H1 (cell line): ENCODE measurements around the gene HSPB1. TPM values are rescaled to one million over a fixed set of nuclear protein-coding genes. Genes with fewer than 3 reads are reported as not detected.

Experiments used
- CTCF ChIA-PET: fragments of 300-600 bp; sonication (Branson Sonifier 250); formaldehyde crosslinking; loops from one replicate; lab custom pipeline; 2021; ENCODE audit not compliant: partially characterized antibody; lab: Charles Lee
- POLR2A ChIA-PET: fragments of 300-600 bp; sonication (Branson Sonifier 250); formaldehyde crosslinking; loops from one replicate; lab custom pipeline; 2021; ENCODE audit warnings: inconsistent platforms; ENCODE audit not compliant: partially characterized antibody; lab: Charles Lee
- DNase-seq, 2 experiments: peaks; one replicate each; pipeline versions ENCODE4 v3.0.0 to v3.0.0-alpha.2; 2010 to 2022; ENCODE audit warnings: low spot score in 2 of 2, low read depth in 1 of 2, mixed read lengths in 1 of 2
- FAIRE-seq: peaks from 2 replicates; lab custom pipeline; 2011; peaks lifted over from hg19 to GRCh38; lab: Jason Lieb, UNC
- H2AFZ ChIP-seq: 2 replicates; pipeline ENCODE4 v1.8.1; 2012; ENCODE audit warnings: low read length, inconsistent platforms
- H2AK5ac ChIP-seq: 2 replicates; pipeline ENCODE4 v1.6.1; 2013; ENCODE audit warnings: low read depth, low read length
- H2BK120ac ChIP-seq: replicated peaks from 2 replicates; pipeline ENCODE3; 2013; ENCODE audit warnings: low read depth, low read length, inconsistent platforms
- H2BK12ac ChIP-seq: 2 replicates; pipeline ENCODE4 v1.6.1; 2013; ENCODE audit warnings: low read depth, low read length
- H2BK15ac ChIP-seq: 2 replicates; pipeline ENCODE4 v1.6.1; 2013; ENCODE audit warnings: low read length
- H2BK20ac ChIP-seq: 2 replicates; pipeline ENCODE4 v1.6.1; 2013; ENCODE audit warnings: low read length
- H2BK5ac ChIP-seq: 2 replicates; pipeline ENCODE4 v1.6.1; 2013; ENCODE audit warnings: low read depth, low read length
- H3K14ac ChIP-seq: 2 replicates; pipeline ENCODE4 v1.6.1; 2013; ENCODE audit warnings: inconsistent platforms; ENCODE audit not compliant: insufficient read length
- H3K18ac ChIP-seq: 2 replicates; pipeline ENCODE4 v1.6.1; 2013; ENCODE audit warnings: low read length; ENCODE audit errors: extremely low read depth
- H3K23ac ChIP-seq: 2 replicates; pipeline ENCODE4 v1.6.1; 2013; ENCODE audit warnings: inconsistent platforms; ENCODE audit not compliant: insufficient read length
- H3K23me2 ChIP-seq: 2 replicates; pipeline ENCODE4 v1.6.1; 2013; ENCODE audit warnings: low read depth, low read length
- H3K27ac ChIP-seq: 2 replicates; pipeline ENCODE4 v1.6.1; 2011; ENCODE audit warnings: low read depth, low read length, inconsistent platforms
- H3K27me3 ChIP-seq, 4 experiments: replicated peaks in 1 of 4; 1 replicate in 1 of 4; 2 replicates in 3 of 4; pipeline versions ENCODE4 v1.6.1 to v1.8.1; 2011 to 2013; ENCODE audit warnings: low read length in 3 of 4, mild to moderate bottlenecking in 3 of 4, inconsistent platforms in 2 of 4, mixed read lengths in 2 of 4, moderate library complexity in 1 of 4; ENCODE audit not compliant: control insufficient read depth in 3 of 4, insufficient read depth in 3 of 4; ENCODE audit errors: extremely low read depth in 1 of 4
- H3K36me3 ChIP-seq, 4 experiments: 2 replicates each; pipeline versions ENCODE4 v1.6.1 to v1.8.1; 2011 to 2013; ENCODE audit warnings: mild to moderate bottlenecking in 4 of 4, low read length in 3 of 4, moderate library complexity in 2 of 4, control low read depth in 1 of 4, inconsistent platforms in 1 of 4; ENCODE audit not compliant: insufficient read depth in 4 of 4, control insufficient read depth in 2 of 4
- H3K4ac ChIP-seq: replicated peaks from 2 replicates; pipeline ENCODE3; 2013; ENCODE audit warnings: low read length, low read depth, mixed read lengths, inconsistent platforms; ENCODE audit not compliant: insufficient read length
- H3K4me1 ChIP-seq, 4 experiments: replicated peaks in 1 of 4; 1 replicate in 1 of 4; 2 replicates in 3 of 4; pipeline versions ENCODE4 v1.6.1 to v1.8.1; 2011 to 2013; ENCODE audit warnings: low read length in 3 of 4, inconsistent platforms in 2 of 4, mixed read lengths in 1 of 4; ENCODE audit not compliant: insufficient read depth in 4 of 4, control insufficient read depth in 3 of 4
- H3K4me2 ChIP-seq, 2 experiments: 2 replicates each; pipeline versions ENCODE4 v1.6.1 to v1.8.1; 2011 to 2013; ENCODE audit warnings: low read depth in 2 of 2, low read length in 2 of 2, control low read depth in 1 of 2, inconsistent platforms in 1 of 2, mild to moderate bottlenecking in 1 of 2; ENCODE audit not compliant: insufficient read depth in 1 of 2
- H3K4me3 ChIP-seq, 4 experiments: fragments of 200-600, 300-600 bp in 1 of 4; sonication (generic), shearing (Covaris generic), sonication (Bioruptor Twin) in 1 of 4; 2 replicates each; pipeline versions ENCODE4 v1.5.1 to v1.8.1; 2011 to 2016; ENCODE audit warnings: low read length in 4 of 4, low read depth in 3 of 4, control low read depth in 2 of 4, inconsistent platforms in 2 of 4, mild to moderate bottlenecking in 2 of 4, mixed read lengths in 1 of 4, moderate library complexity in 1 of 4; ENCODE audit not compliant: insufficient read depth in 2 of 4; ENCODE audit errors: extremely low read depth in 1 of 4
- H3K56ac ChIP-seq: replicated peaks from 2 replicates; pipeline ENCODE3; 2013; ENCODE audit warnings: low read depth, mild to moderate bottlenecking, mixed read lengths, low read length, inconsistent platforms; ENCODE audit not compliant: insufficient read length
- H3K79me1 ChIP-seq: 2 replicates; pipeline ENCODE4 v1.6.1; 2013; ENCODE audit warnings: low read depth, low read length, control low read depth
- H3K79me2 ChIP-seq, 2 experiments: 2 replicates each; pipeline versions ENCODE4 v1.6.1 to v1.8.1; 2012 to 2013; ENCODE audit warnings: low read length in 2 of 2, mild to moderate bottlenecking in 2 of 2, inconsistent platforms in 1 of 2; ENCODE audit not compliant: insufficient read depth in 2 of 2, control insufficient read depth in 1 of 2
- H3K9ac ChIP-seq, 4 experiments: replicated peaks in 1 of 4; 1 replicate in 1 of 4; 2 replicates in 3 of 4; pipeline versions ENCODE4 v1.6.1 to v1.8.1; 2011 to 2013; ENCODE audit warnings: low read depth in 3 of 4, low read length in 3 of 4, control low read depth in 2 of 4, mild to moderate bottlenecking in 2 of 4, moderate library complexity in 2 of 4, inconsistent platforms in 1 of 4; ENCODE audit errors: extremely low read depth in 1 of 4
- H3K9me3 ChIP-seq, 2 experiments: 2 replicates each; pipeline versions ENCODE4 v1.6.1 to v1.8.1; 2012 to 2013; ENCODE audit warnings: mild to moderate bottlenecking in 2 of 2, moderate library complexity in 2 of 2, control low read depth in 1 of 2, inconsistent platforms in 1 of 2, low read depth in 1 of 2, low read length in 1 of 2, mixed read lengths in 1 of 2; ENCODE audit not compliant: insufficient read depth in 2 of 2
- H4K20me1 ChIP-seq, 2 experiments: replicated peaks in 1 of 2; 2 replicates each; pipeline versions ENCODE3 to v1.8.1; 2011 to 2013; ENCODE audit warnings: inconsistent platforms in 2 of 2, low read length in 2 of 2, mild to moderate bottlenecking in 1 of 2; ENCODE audit not compliant: insufficient read depth in 2 of 2, control insufficient read depth in 1 of 2
- H4K5ac ChIP-seq: 2 replicates; pipeline ENCODE4 v1.6.1; 2013; ENCODE audit warnings: low read length, low read depth, mixed read lengths, inconsistent platforms; ENCODE audit not compliant: insufficient read length
- H4K8ac ChIP-seq: 2 replicates; pipeline ENCODE4 v1.8.0; 2013; ENCODE audit warnings: mild to moderate bottlenecking, moderate library complexity, low read length, inconsistent platforms; ENCODE audit not compliant: insufficient read depth; ENCODE audit errors: extremely low read depth
- H4K91ac ChIP-seq: replicated peaks from 2 replicates; pipeline ENCODE3; 2013; ENCODE audit warnings: low read length, mixed read lengths, inconsistent platforms; ENCODE audit not compliant: insufficient read length
- BRCA1 ChIP-seq: IDR thresholded peaks from 2 replicates; pipeline ENCODE4 v1.6.1; 2012; ENCODE audit warnings: low read depth, low read length, improper control_type of control experiment
- EZH2 ChIP-seq: fragments of 200-600 bp; sonication (generic); IDR thresholded peaks from 2 replicates; pipeline ENCODE4 v1.7.1; 2012; ENCODE audit warnings: low read depth, mild to moderate bottlenecking, moderate library complexity, low read length, inconsistent platforms; ENCODE audit not compliant: severe bottlenecking
- GABPA ChIP-seq: IDR thresholded peaks from 2 replicates; pipeline ENCODE4 v1.6.1; 2011; ENCODE audit warnings: mild to moderate bottlenecking, low read length, moderate library complexity, borderline replicate concordance; ENCODE audit not compliant: insufficient read depth
- HDAC2 ChIP-seq, 2 experiments: fragments of 300-600 bp in 1 of 2; sonication (generic) in 1 of 2; IDR thresholded peaks; 2 replicates each; pipeline ENCODE4 v1.6.1; 2011 to 2012; ENCODE audit warnings: low read depth in 2 of 2, low read length in 2 of 2, mild to moderate bottlenecking in 2 of 2, moderate library complexity in 2 of 2, borderline replicate concordance in 1 of 2, inconsistent platforms in 1 of 2
- JUND ChIP-seq: IDR thresholded peaks from 2 replicates; pipeline ENCODE4 v1.6.1; 2011; ENCODE audit warnings: mild to moderate bottlenecking, improper control_type of control experiment, low read length
- MAFK ChIP-seq: IDR thresholded peaks from 2 replicates; pipeline ENCODE4 v1.6.1; 2012; ENCODE audit warnings: low read depth, mild to moderate bottlenecking, improper control_type of control experiment, low read length
- POLR2A ChIP-seq, 2 experiments: IDR thresholded peaks; 1 replicate in 1 of 2; 2 replicates in 1 of 2; pipeline ENCODE4 v1.6.1; 2011; ENCODE audit warnings: low read depth in 2 of 2, low read length in 2 of 2, mild to moderate bottlenecking in 2 of 2; ENCODE audit errors: control extremely low read depth in 1 of 2
- RFX5 ChIP-seq: IDR thresholded peaks from 2 replicates; pipeline ENCODE4 v1.6.1; 2011; ENCODE audit warnings: low read depth, low read length, improper control_type of control experiment, borderline replicate concordance
- SIX5 ChIP-seq: IDR thresholded peaks from 2 replicates; pipeline ENCODE4 v1.6.1; 2011; ENCODE audit warnings: mild to moderate bottlenecking, low read depth, low read length
- SP1 ChIP-seq: IDR thresholded peaks from 2 replicates; pipeline ENCODE4 v1.6.1; 2011; ENCODE audit warnings: low read depth, low read length
- SUZ12 ChIP-seq: fragments of 200-600 bp; sonication (generic); IDR thresholded peaks from 2 replicates; pipeline ENCODE4 v1.6.1; 2012; ENCODE audit warnings: mild to moderate bottlenecking, inconsistent platforms, low read length, moderate library complexity, mixed read lengths
- TAF7 ChIP-seq: optimal IDR thresholded peaks from 2 replicates; pipeline ENCODE3; 2011; ENCODE audit warnings: low read depth, mild to moderate bottlenecking, inconsistent platforms, low read length, moderate library complexity, borderline replicate concordance
- WGBS, 2 experiments: shearing (Covaris generic) in 1 of 2; methylation state at CpG; one replicate each; pipeline versions ENCODE4 v1.1.6 to v1.1.7; 2013 to 2015; ENCODE audit warnings: low lambda C conversion rate in 2 of 2, mixed read lengths in 2 of 2, inconsistent platforms in 1 of 2, low coverage in 1 of 2, missing lambda C conversion rate in 1 of 2; ENCODE audit not compliant: insufficient replicate concordance in 2 of 2, insufficient coverage in 1 of 2, insufficient read length in 1 of 2; ENCODE audit errors: extremely low coverage in 1 of 2, missing lambda C conversion rate in 1 of 2; 5-methylcytosine and 5-hydroxymethylcytosine counted together
- polyA plus RNA-seq, 7 experiments: library from polyadenylated mRNA; depleted of rRNA in 3 of 7; stranded (reverse) in 5 of 7; unstranded in 2 of 7; fragments of >200 nt in 5 of 7; fragments of 200-250 nt in 2 of 7; gene quantifications; 1 replicate in 5 of 7; 2 replicates in 1 of 7; 4 replicates in 1 of 7; pipeline versions ENCODE4 v1.2.1 to v1.2.3, GENCODE V29; 2011 to 2013; ENCODE audit warnings: missing spikeins in 2 of 7, mixed read lengths in 2 of 7
- total RNA-seq: library from RNA; stranded (reverse); fragmentation: NEBNext Ultra II Directional; extraction: Animal tissue kit (Norgen Biotek cat#: 25700); gene quantifications from 2 replicates; pipeline ENCODE4 v1.2.1, GENCODE V29; 2021

HSPB1 gene
- total and polyA plus RNA-seq, 2 of the 8 experiments (the other 6 are each of a cell fraction or from before 2014, with no cell fraction given): 165 to 254 TPM

DNA sequence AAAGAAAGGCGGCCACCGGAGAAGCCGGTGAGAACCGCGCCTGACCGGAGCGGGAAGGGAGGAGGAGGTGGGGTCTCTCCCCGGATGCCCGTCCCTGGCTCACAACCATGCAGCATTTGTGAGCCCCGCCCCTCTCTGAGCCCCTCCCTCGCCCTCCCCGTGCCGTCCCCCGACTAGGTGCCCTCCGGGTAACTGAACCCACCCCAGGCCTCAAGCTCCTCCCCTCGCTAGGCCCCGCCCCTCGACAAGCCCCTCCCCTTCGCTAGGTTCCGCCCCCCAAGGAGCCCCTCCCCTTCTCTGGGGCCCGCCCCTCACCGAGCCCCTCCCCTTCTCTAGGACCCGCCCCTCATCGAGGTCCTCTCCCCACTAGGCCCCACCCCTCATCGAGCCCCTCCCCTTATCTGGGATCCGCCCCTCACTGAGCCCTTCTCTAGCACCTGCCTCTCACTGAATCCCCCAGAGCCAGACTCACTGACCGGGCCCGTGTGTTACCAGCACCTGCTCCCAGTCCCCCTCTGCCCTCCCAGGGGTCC lies 42.2 kb upstream of the HSPB1 start:
- POLR2A ChIA-PET: interaction anchor here (0.7 to 1.4 kb wide), 5 partner anchors 27 to 131 kb away, joined by 3 to 4 read pairs (median 3); no protein-coding TSS in a partner anchor
- Histone ChIP-seq H3K79me1 (no peaks in the 10 kb centered on the region; the same call in 1 of the 2 replicates), H3K56ac (no peak overlapping the region), H3K9me3 (no peaks in the 10 kb centered on the region), H3K79me2 (no peaks in the 10 kb centered on the region), H4K8ac (no peak overlapping the region), H3K14ac (no peak overlapping the region), H4K5ac (no peak overlapping the region), H2BK20ac (no peak overlapping the region), H3K23me2 (peaks cover 4% of the 10 kb centered on the region; the same call in 1 of the 2 replicates), H2AK5ac (no peak overlapping the region), H3K4ac (no peak overlapping the region), H3K18ac (no peak overlapping the region; the same call in 1 of the 2 replicates), H3K9ac (no peak overlapping the region), H3K27ac (no peak overlapping the region), H3K36me3 (peaks cover 0 to 3% (median 0%) of the 10 kb centered on the region in 4 experiments; a peak in 2 of 8 replicates), H2AFZ (no peak overlapping the region), H3K23ac (no peak overlapping the region), H3K4me3 (peak overlapping the region; percentile 47 to 75 (median 60); a peak in 6 of 8 replicates), H4K20me1 (no peaks in the 10 kb centered on the region), H3K4me2 (peak overlapping the region; percentile 78 to 88), H2BK5ac (peak overlapping the region; percentile 54; the same call in 1 of the 2 replicates), H3K4me1 (peaks cover 3 to 29% (median 17%) of the 10 kb centered on the region in 4 experiments), H2BK120ac (no peak overlapping the region), H2BK15ac (no peak overlapping the region), H4K91ac (peak overlapping the region; percentile 83), H2BK12ac (0 out of 2 replicates have a peak overlapping the region, but pooled peaks have one; percentile 68), H3K27me3 (no peaks in the 10 kb centered on the region)
- FAIRE-seq (peak; percentile 28), DNase-seq (peak; percentile 95 to 96)
- WGBS, 2 experiments: 36% methylated on average over 2 of the region's 28 CpGs; no CpG with 5 or more reads in 1 of the 2 experiments
- CTCF ChIA-PET: interaction anchor here (0.8 to 5.7 kb wide), 3 partner anchors 26 to 67 kb away, joined by 3 to 43 read pairs (median 43); no protein-coding TSS in a partner anchor
- no peak for TF ChIP-seq HDAC2 (IDR thresholded peaks at IDR 0.05; ENCODE audit: borderline replicate concordance in 1 of 2, low read depth in 2 of 2, low read length in 2 of 2)
- TF ChIP-seq BRCA1: no peak
- TF ChIP-seq GABPA: no peak
- peak; percentile 38; the same call in 1 of the 2 replicates for TF ChIP-seq SP1
- peak in 1 of 2 experiments; percentile 75; a peak in 1 of 3 replicates for TF ChIP-seq POLR2A (IDR thresholded peaks at IDR 0.05; ENCODE audit: control extremely low read depth in 1 of 2, low read depth in 2 of 2, low read length in 2 of 2)
- TF ChIP-seq MAFK: no peak
- no peak for TF ChIP-seq RFX5
- no peak for TF ChIP-seq JUND
- no peak for TF ChIP-seq TAF7
- no peak for TF ChIP-seq SIX5
- no peak for TF ChIP-seq SUZ12
- no peak for TF ChIP-seq EZH2
